Measurements from ENCODE around the gene ATAD3A.

The ATAD3A gene

GRCh38 chr1:1542766-1543705 lies 31.1 kb downstream of the ATAD3A start:
- Histone ChIP-seq H3K4me3 (ENCODE audit: low read depth, low read length) (no peak overlapping the region), H3K36me3 (peaks cover 50% of the 10 kb centered on the region), H3K27me3 (no peaks in the 10 kb centered on the region), H3K9me3 (no peaks in the 10 kb centered on the region), H3K4me1 (peaks cover 3% of the 10 kb centered on the region; the same call in 1 of the 2 replicates)
- TF ChIP-seq CTCF (IDR thresholded peaks at IDR 0.05; ENCODE audit: low read depth, low read length), result no peak
- peak; percentile 34 for DNase-seq

DNA sequence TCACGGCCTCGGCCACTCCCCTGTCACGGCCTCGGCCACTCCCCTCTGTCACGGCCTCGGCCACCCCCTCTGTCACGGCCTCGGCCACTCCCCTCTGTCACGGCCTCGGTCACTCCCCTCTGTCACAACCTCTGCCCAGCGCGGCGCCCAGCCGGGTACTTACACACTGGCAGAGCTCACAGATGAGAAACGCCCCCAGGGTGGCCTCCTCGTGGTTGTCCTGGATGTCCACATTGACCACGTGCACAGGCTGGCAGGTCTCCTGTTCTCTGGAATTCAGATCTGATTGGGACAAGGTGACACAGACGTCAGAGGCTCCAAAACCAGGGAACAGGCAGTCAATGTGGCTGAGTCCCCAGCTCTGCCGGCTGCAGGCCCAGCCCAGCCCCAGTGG lies 31.7 kb downstream of the ATAD3A start:
- no peak for TF ChIP-seq CTCF (IDR thresholded peaks at IDR 0.05; ENCODE audit: low read depth, low read length)
- no peak overlapping the region for H3K4me3 ChIP-seq (ENCODE audit: low read depth, low read length)
- H3K27me3 ChIP-seq, result no peaks in the 10 kb centered on the region
- no peak for DNase-seq
- H3K4me1 ChIP-seq, result peaks cover 3% of the 10 kb centered on the region; the same call in 1 of the 2 replicates
- peaks cover 48% of the 10 kb centered on the region for H3K36me3 ChIP-seq
- no peaks in the 10 kb centered on the region for H3K9me3 ChIP-seq

DNA sequence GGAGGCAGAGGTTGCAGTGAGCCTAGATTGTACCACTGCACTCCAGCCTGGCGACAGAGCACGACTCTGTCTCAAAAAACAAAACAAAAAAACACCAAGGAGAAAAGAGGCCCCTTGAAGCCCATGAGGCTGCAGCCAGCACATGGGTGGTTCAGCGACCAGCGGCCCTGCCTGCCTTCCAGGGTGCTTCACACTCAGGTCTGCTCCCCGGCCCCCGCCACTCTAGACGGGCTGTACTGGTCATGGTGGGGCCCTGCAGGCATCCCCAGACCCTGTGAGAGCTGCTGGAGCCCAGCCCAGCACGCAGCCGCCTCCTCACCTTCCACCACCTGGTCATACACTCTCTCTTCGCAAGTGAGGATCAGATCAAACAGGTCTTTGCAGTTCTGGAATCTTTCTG lies 32.6 kb downstream of the ATAD3A start:
- Histone ChIP-seq H3K36me3 (peaks cover 46% of the 10 kb centered on the region), H3K4me3 (ENCODE audit: low read depth, low read length) (no peak overlapping the region), H3K27me3 (no peaks in the 10 kb centered on the region), H3K9me3 (no peaks in the 10 kb centered on the region), H3K4me1 (peaks cover 3% of the 10 kb centered on the region; the same call in 1 of the 2 replicates)
- no peak for DNase-seq
- no peak for TF ChIP-seq CTCF (IDR thresholded peaks at IDR 0.05; ENCODE audit: low read depth, low read length)

DNA sequence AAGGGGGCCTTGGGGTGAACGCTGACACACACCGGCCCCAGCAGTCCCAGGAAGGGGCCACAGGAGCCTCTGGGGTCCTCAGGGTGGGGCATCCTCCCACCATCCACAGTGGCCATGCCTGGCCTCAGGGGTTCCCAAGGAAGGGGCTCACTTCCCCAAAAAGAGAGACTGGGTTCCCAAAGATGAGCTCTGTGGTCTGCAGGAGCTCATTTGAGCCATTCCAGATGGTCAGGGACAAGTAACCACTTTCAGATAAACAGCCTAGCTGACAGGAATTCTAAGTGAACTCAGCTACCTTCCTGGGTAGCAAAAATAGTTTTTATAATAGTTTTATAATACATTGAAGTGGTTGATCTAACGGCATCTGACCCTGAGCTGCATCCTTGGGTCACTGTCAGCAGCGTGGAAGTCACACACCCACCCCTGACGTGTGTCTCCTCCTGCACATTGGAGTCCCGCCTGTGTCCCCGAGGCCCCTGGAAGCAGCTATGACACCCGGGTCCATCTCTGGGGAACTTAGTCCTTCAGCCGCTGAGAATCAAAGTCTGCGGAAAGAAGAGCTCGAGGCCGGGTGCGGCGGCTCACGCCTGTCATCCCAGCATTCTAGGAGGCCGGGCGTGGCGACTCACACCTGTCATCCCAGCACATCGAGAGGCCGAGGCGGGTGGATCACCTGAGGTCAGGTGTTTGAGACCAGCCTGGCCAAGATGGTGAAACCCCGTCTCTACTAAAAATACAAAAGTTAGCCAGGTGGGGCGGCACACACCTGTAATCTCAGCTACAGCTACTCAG lies 34.2 kb downstream of the ATAD3A start:
- Histone ChIP-seq H3K27me3 (no peaks in the 10 kb centered on the region), H3K4me1 (no peaks in the 10 kb centered on the region), H3K9me3 (no peaks in the 10 kb centered on the region), H3K36me3 (peaks cover 41% of the 10 kb centered on the region), H3K4me3 (ENCODE audit: low read depth, low read length) (no peak overlapping the region)
- no peak for TF ChIP-seq CTCF (IDR thresholded peaks at IDR 0.05; ENCODE audit: low read depth, low read length)
- DNase-seq, result no peak

DNA sequence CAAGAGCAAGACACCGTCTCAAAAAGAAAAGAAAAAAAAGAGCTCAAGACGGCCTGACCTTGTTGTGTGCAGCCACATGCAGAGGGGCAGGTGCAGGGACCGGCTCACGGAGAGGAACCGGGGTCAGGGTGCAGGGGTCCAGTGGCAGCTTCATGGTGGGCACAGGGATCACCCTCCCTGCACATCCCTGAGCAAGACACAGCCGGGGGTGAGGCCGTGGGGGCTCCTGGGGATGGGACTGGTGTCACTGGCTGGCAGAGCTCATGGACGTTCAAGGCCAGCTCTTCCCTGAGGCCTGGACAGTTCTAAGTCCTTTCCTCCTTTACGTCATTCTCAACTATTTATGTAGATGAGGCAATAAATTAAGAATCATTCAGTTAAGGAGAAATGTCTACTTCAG lies 35.0 kb downstream of the ATAD3A start:
- H3K4me3 ChIP-seq (ENCODE audit: low read depth, low read length), result no peak overlapping the region
- peaks cover 34% of the 10 kb centered on the region for H3K36me3 ChIP-seq
- no peaks in the 10 kb centered on the region for H3K27me3 ChIP-seq
- no peak for DNase-seq
- no peaks in the 10 kb centered on the region for H3K4me1 ChIP-seq
- no peaks in the 10 kb centered on the region for H3K9me3 ChIP-seq
- TF ChIP-seq CTCF (IDR thresholded peaks at IDR 0.05; ENCODE audit: low read depth, low read length), result no peak
